Omental fat pad (tissue), 4 donors: ENCODE results near the gene SRGAP1. TPM values are rescaled to one million over a fixed set of nuclear protein-coding genes. Genes with fewer than 3 reads are reported as not detected.
"Not testable (repeated sequence)": the region's sequence is repeated elsewhere in the genome, so short reads cannot be mapped to it uniquely, and the experiment has no call there.

Experiments
- ATAC-seq: fragments of 150-250 bp; one replicate; pipeline ENCODE4 v1.9.1; 2016; ENCODE audit warnings: mild to moderate bottlenecking, moderate library complexity; ENCODE audit not compliant: low FRiP score
- DNase-seq: peaks from one replicate; pipeline ENCODE4 v3.0.0-alpha.2; 2019; ENCODE audit warnings: low spot score
- total RNA-seq, 4 donors: library from RNA; depleted of rRNA; stranded (reverse); fragments of >200 nt; gene quantifications; one replicate each; pipeline ENCODE4 v1.1.0, GENCODE V29; 2016
- TF ChIP-seq, protein P1 (sequence below), 3 donors: fragments of 450-650 bp; IDR thresholded peaks; one replicate each; pipeline ENCODE4 v1.5.1; 2016 to 2017; ENCODE audit warnings: antibody characterized with exemption in 3 of 3, mild to moderate bottlenecking in 3 of 3, moderate library complexity in 2 of 3

Gene SRGAP1
- total RNA-seq, 4 donors from 2014 or later, result 10.6 to 69.1 (median 12.9) TPM

GRCh38 chr12:64122154-64122553 is 277.7 kb downstream of the SRGAP1 start:
- DNase-seq (no peak), ATAC-seq (no peak)
- TF ChIP-seq, protein P1, sequence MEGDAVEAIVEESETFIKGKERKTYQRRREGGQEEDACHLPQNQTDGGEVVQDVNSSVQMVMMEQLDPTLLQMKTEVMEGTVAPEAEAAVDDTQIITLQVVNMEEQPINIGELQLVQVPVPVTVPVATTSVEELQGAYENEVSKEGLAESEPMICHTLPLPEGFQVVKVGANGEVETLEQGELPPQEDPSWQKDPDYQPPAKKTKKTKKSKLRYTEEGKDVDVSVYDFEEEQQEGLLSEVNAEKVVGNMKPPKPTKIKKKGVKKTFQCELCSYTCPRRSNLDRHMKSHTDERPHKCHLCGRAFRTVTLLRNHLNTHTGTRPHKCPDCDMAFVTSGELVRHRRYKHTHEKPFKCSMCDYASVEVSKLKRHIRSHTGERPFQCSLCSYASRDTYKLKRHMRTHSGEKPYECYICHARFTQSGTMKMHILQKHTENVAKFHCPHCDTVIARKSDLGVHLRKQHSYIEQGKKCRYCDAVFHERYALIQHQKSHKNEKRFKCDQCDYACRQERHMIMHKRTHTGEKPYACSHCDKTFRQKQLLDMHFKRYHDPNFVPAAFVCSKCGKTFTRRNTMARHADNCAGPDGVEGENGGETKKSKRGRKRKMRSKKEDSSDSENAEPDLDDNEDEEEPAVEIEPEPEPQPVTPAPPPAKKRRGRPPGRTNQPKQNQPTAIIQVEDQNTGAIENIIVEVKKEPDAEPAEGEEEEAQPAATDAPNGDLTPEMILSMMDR (IDR thresholded peaks at IDR 0.05), result no peak

- no peak for DNase-seq
- no peak for ATAC-seq
- TF ChIP-seq, protein P1 (IDR thresholded peaks at IDR 0.05), result no peak
Observed at GRCh38 chr12:64122995-64123394, 278.5 kb downstream of the SRGAP1 start.

DNA sequence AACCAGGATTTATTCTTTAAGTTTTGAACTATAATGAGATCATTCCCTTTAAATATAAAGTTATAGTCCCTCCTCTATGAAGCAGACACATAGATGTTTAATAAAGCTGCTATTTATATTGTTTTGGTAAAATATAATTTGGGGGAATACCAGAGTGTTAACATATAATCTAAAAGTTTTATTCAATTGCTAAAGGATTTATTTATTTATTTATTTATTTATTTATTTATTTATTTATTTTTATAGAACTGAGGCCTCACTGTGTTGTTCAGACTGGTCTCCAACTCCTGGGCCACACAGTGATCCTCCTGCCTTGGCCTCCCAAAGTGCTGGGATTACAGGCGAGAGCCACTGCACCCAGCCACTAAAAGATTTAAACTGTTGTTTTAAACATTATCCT is 278.9 kb downstream of the SRGAP1 start:
- DNase-seq (no peak), ATAC-seq (no peak)
- TF ChIP-seq, protein P1 (IDR thresholded peaks at IDR 0.05), result no peak

GRCh38 chr12:64124511-64125197 is 280.2 kb downstream of the SRGAP1 start:
- DNase-seq (no peak), ATAC-seq (no peak)
- TF ChIP-seq, protein P1 (IDR thresholded peaks at IDR 0.05), result no peak

DNA sequence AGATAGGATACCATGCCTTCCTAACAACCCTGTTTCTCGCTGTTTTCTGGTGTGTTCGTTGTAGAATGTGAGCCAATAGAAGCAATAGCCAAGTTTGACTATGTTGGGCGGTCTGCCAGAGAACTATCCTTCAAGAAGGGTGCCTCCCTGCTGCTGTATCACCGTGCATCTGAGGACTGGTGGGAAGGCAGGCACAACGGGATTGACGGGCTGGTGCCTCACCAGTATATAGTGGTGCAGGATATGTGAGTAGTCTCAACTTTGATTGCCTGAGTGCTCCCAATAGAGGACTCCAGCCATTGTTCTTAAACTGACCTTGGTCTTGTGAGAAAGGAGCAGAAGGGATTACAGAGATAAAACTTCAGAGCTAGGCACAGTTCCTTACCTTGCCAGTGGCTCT is 281.4 kb downstream of the SRGAP1 start:
- DNase-seq (no peak), ATAC-seq (peak; percentile 77)

DNA sequence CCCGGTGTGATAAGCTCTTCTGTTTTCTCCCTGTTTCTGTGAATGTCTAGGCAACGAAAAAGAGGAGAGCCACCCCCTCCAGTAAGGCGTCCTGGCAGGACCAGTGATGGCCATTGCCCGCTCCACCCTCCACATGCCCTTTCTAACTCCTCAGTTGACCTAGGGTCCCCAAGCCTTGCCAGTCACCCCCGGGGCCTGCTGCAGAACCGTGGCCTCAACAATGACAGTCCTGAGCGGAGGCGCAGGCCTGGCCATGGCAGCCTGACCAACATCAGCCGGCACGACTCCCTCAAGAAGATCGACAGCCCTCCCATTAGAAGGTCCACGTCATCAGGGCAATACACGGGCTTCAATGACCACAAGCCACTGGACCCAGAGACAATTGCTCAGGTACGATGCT is 283.3 kb downstream of the SRGAP1 start:
- TF ChIP-seq, protein P1 (IDR thresholded peaks at IDR 0.05), result no peak
- ATAC-seq, result no peak
- DNase-seq, result no peak

More for the DNA sequence above, 281.4 kb downstream of the SRGAP1 start:
- TF ChIP-seq, protein P1 (IDR thresholded peaks at IDR 0.05), result no peak

DNA sequence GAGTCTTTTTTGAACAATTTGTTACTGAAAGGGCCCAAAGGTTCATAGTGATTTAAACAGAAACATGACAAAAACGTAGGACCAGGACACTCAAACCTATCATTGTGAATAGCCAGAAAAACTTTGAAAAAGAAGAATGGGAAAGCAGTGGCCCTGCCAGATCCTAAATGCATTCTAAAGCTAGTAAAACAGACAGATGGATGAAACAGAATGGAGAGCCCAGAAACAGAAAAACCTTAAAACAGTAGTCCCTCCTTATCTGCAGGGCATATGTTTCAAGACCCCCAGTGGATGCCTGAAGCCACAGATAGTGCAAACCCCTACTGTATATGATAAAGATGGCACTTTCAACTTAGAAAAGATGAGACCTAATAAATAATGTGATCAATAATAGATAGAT is 283.9 kb downstream of the SRGAP1 start:
- DNase-seq, result no peak
- TF ChIP-seq, protein P1 (IDR thresholded peaks at IDR 0.05), result no peak
- ATAC-seq, result no peak

GRCh38 chr12:64130476-64130875 is 286.0 kb downstream of the SRGAP1 start:
- ATAC-seq, DNase-seq: not testable (repeated sequence)

DNA sequence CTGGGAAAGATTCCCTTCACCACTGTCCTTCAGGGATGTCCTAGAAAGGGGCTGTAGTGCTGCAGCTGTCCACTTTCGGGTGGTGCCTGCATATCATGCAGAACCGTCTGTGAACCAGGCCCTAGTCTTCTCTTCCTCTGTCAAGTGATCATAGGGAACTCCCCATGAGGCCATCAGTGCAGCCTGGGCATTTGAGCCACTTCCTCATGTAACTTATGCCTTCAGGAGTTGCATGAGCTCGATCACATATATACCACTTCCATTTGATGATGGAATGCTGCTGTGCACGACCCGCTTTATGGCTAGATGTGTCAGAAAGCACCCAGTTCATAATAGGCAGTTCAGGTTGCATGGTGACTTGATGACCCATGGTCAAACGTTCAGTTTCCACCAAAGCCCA is 287.0 kb downstream of the SRGAP1 start:
- DNase-seq, ATAC-seq: not testable (repeated sequence)

GRCh38 chr12:64132672-64133071 is 288.2 kb downstream of the SRGAP1 start:
- ATAC-seq, DNase-seq: not testable (repeated sequence)
